ENCODE data around the gene DLEC1. TPM values are rescaled to one million over a fixed set of nuclear protein-coding genes. Genes with fewer than 3 reads are reported as not detected.

Gene DLEC1
- total and polyA plus RNA-seq, 9 of the 15 experiments (the other 6 are each of a cell fraction or from before 2014, with no cell fraction given), result 0.07 to 0.08 TPM; not detected in 7

- TF ChIP-seq ZBTB7A (IDR thresholded peaks at IDR 0.05; ENCODE audit: borderline replicate concordance, control insufficient read depth, low read depth, low read length) (no peak), DEAF1 (CRISPR knock-in tag; IDR thresholded peaks at IDR 0.05) (no peak), KDM4B (IDR thresholded peaks at IDR 0.05; ENCODE audit: borderline replicate concordance in 2 of 2, low read depth in 1 of 2) (no peak), ATF1 (CRISPR knock-in tag; IDR thresholded peaks at IDR 0.05) (peak; percentile 91), ATF1 (tag; IDR thresholded peaks at IDR 0.05) (peak; percentile 100), BRF1 (IDR thresholded peaks at IDR 0.05; ENCODE audit: borderline replicate concordance, extremely low read depth, insufficient read length) (no peak), THRA (IDR thresholded peaks at IDR 0.05) (no peak), STAT5B (CRISPR knock-in tag; IDR thresholded peaks at IDR 0.05) (no peak), CBFB (CRISPR knock-in tag; IDR thresholded peaks at IDR 0.05) (peak; percentile 67; the same call in 1 of the 2 replicates), RFX7 (CRISPR knock-in tag; IDR thresholded peaks at IDR 0.05) (no peak), RNF2 (IDR thresholded peaks at IDR 0.05) (peak; percentile 86), RAD21 (CRISPR knock-in tag; conservative IDR thresholded peaks at IDR 0.05 in 1 of 2, IDR thresholded peaks at IDR 0.05 in 1 of 2) (0 out of 4 replicates have a peak, but pooled peaks of 1 of the 2 experiments have one; percentile 14), NBN (IDR thresholded peaks at IDR 0.05; ENCODE audit: low read depth) (peak; percentile 100), E2F3 (CRISPR knock-in tag; IDR thresholded peaks at IDR 0.05) (0 out of 2 replicates have a peak, but pooled peaks have one; percentile 28), RCOR1 (IDR thresholded peaks at IDR 0.05; ENCODE audit: borderline replicate concordance in 1 of 2, low read depth in 2 of 2, low read length in 2 of 2) (peak in 1 of 2 experiments; percentile 73; a peak in 2 of 4 replicates), TEAD4 (IDR thresholded peaks at IDR 0.05; ENCODE audit: low read length) (peak; percentile 39; the same call in 1 of the 2 replicates), TEAD4 (CRISPR knock-in tag; IDR thresholded peaks at IDR 0.05; ENCODE audit: borderline replicate concordance) (no peak), ELF1 (tag; IDR thresholded peaks at IDR 0.05) (peak; percentile 88), RFX5 (IDR thresholded peaks at IDR 0.05; ENCODE audit: low read depth, low read length) (peak; percentile 81), EZH2 (IDR thresholded peaks at IDR 0.05; ENCODE audit: borderline replicate concordance, low read depth, low read length) (no peak), CREBBP (IDR thresholded peaks at IDR 0.05; ENCODE audit: low read depth, low read length) (no peak), ARID2 (IDR thresholded peaks at IDR 0.05) (no peak), EWSR1 (IDR thresholded peaks at IDR 0.05; ENCODE audit: borderline replicate concordance, low read depth, partially characterized antibody) (no peak), COPS2 (conservative IDR thresholded peaks at IDR 0.05) (no peak), MEF2A (IDR thresholded peaks at IDR 0.05; ENCODE audit: control insufficient read depth, low read depth, low read length) (no peak), ZBTB1 (CRISPR knock-in tag; IDR thresholded peaks at IDR 0.05; ENCODE audit: borderline replicate concordance, low read depth) (no peak)
Observed at GRCh38 chr3:38164952-38165721, 126.1 kb downstream of the DLEC1 start, which contains the start of gene OXSR1 (continued).
